GM19240 (cell line): ENCODE measurements around the gene PSMD7.

Source experiments
- DNase-seq: peaks from one replicate; pipeline ENCODE4 v3.0.0; 2011; ENCODE audit warnings: low spot score; ENCODE audit not compliant: insufficient read length

The PSMD7 gene

DNA sequence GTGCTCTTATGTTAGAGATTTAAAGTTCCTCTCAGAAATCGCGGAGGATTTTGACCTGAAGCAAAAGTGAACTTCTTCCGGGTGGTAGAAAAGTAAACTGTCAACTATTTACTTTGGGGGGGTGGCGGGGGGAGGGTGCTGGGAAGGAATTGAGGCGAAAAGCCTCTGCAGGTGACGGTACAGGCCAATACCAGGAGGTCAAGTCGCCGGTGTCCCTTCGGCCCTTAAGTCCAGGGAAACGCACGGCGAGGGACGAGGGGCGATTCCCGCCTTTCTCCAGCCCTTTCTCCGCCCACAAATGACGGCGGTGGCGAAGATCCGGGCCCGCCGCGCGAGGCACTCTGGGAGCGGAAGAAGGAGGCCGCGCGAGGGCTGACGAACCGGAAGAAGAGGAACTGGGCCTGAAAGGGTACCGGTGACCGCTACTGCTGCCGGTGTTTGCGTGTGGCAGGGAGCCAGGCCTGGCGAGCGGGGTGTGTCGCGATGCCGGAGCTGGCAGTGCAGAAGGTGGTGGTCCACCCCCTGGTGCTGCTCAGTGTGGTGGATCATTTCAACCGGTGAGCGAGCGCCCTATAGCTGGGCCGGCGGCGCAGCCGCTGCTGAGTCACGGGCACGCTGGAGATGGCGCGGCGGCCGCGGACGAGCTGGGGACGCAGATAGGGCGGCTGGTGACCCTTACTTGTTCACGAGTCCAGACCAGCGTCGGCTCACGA, at the start of gene PSMD7:
TSS of gene PSMD7 (plus strand) at position 383 of the 713 bp plus-strand sequence. CDS start at position 484, 101 bp downstream.
- DNase-seq = peak; percentile 63

DNA sequence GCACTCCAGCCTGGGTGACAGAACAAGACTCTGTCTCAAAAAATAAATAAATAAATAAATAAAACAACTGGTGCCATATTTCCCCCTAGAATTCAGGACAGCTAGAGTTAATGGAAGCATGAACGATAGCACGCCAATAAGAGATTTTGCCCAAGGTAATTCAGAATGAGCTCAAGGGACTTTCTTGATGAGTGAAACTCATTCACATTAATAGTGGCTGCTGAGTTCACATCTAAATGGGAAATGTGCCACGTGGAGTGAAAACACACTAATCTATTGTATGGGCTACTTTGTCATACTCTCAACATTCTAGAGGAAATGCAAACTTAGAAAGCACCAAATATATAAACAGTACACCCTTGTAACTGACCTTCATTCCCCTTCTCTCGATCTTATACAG, 47.4 kb upstream of the PSMD7 start:
- DNase-seq = no peak

DNA sequence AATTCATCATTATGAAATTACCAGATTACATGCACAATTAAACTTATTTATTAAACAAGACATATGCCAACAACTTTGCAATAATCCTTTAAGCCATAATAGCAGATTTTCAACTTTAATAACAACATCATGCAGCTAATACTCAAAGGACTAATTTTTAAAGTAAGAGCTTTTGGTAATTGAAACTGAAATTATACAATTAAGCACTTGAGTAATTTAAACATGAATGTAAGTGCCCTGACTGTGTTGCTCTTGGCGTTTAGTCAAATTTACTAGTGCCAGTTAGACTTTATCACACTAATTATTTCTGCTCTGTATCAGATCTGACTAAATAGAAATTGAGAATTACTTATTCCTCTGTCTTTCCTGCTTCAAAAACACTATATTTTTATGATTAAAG, 46.8 kb upstream of the PSMD7 start:
- no peak for DNase-seq

DNA sequence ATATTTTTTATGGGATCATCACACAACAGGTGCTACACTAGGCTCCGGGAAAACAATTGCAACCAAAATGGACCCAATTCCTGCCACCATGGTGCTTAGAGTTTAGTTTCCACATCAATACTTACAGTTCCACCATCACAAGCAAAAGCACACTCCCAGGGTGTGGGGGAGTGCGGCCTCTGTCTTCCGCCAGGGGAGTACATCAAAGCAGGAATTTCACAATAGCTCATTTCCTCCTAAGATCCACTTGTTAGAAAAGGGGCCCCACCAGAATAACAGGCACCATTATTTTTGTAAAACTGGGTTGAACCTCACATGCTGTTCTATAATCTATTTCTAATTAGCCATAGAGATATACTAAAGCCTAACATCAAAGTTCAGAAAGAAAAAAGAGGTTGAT, 44.3 kb upstream of the PSMD7 start:
- DNase-seq = no peak

DNA sequence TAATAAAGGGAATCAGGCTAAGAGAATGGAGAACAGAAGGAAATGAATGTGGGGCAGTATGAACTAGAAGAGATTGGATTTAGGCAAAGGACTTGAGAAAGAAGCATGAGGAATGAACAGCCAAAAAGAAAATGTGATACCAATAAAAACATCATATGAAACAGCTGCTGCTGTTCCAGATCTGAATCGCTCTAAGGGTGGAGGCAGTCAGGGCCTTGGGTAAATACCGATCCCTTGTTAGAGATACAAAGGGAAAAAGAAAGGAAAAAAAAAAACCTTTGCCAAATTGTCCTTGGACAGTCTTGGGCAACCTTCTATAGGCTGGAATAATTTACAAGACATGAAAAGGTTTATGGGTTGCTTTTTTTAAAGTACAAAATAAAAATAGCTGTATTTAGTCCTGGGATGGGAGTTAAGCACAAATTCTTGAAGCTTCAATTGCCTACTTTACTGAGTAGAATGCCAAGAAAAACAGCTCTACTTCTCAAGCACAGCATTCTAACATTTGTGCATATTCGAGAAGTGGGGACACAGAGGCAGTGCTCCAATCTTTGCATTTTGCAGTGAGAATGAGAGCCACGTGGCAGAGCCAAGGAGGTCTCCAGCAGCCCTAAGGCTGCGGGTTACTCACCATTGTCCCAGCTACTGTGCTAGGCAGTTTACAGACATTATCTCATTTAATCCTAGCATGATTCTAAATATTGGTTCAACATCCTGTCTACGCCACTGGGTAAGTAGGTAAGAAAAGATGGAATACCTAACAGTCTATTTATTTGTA, 43.3 kb upstream of the PSMD7 start:
- no peak for DNase-seq

DNA sequence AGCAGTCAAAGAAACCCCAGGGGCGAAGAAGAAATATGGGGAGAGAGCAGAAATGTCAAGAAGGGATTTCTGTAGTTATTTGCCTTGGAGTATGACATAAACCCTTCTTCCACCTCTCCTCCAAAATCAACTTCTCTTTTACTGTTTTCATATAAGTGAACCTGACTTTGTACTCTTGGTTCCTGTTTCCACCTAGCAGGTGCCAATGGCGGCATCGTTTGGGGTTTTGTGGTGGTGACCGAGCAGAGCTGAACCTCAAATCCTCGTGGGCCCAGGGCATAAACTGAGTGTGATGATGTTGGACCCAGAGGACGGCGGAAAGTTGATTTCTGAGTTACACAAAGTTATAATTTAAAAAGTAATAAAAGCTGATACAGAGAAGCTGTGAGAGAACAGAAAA, 39.6 kb upstream of the PSMD7 start:
- no peak for DNase-seq

DNA sequence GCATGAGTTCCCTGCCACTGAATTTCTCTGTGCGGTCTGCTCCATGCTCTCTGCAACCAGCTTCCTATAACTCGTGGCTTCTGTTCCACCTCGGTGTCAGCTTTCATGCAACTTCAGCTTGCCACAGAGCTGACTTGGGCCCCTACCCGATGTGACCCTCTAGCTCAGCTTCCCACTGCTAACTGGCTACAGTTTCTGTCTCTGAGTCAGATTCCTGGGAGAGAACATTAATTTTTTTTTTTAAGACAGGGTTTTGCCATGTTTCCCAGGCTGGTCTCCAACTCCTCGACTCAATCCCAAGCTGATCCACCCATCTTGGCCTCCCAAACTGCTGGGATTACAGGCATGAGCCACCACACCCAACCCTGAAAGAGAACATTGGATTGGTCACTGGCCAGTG, 35.5 kb upstream of the PSMD7 start:
- DNase-seq = no peak

DNA sequence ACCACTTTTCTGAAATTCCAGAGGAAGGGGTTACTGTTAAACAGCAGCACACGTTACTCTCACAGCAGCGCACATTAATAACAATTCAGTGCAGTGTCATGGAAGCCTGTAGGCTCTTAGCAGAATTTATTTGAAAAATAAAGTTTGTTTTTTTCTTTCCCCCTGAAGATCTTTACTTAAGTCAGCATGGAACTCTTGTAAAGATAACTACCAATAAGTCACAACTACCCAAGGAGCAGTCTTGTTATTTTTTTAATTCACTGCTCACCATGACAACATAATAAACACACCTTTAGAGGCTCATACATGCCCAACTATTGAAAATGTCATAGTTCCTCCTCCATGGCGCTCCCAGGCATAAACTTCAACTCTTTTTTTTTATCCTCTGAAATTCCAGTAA, 31.8 kb upstream of the PSMD7 start:
- DNase-seq = no peak

DNA sequence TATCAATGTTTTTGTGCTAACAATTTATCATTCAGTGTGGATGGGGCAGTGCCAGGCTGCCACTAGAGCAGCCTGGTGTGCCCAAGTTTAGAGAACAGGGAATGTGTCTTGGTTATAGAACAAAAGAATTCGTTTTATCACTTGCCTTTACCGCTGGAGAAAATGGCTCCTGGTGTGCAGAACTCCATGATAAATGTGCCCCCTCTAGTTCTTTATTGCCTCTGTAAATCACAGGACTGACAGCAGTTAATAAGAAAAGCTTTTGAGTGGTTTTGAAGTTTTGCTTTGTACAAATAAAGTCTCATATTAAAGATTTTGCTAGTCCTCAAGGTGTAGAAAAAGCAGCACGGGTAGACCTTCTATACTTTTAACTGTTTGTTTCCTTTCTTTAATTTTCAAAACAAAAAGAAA, 28.2 kb upstream of the PSMD7 start:
- DNase-seq = no peak

DNA sequence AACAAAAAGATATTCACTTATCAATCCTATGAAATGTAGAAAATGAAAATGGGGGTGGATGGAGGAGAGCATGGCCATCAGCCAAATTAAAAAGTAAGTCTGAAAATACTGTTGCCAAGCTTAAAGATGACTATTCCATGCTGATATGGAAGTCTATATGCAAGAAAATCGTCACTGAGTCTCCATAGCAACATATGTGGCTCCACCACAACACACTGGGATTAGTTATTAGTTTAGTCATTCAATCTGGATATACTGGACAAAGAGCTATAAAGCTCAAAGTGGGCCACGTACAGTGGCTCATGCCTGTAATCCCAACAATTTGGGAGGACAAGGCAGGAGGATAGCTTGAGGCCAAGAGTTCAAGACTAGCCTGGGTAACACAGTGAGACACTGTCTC, 24.7 kb upstream of the PSMD7 start:
- no peak for DNase-seq

DNA sequence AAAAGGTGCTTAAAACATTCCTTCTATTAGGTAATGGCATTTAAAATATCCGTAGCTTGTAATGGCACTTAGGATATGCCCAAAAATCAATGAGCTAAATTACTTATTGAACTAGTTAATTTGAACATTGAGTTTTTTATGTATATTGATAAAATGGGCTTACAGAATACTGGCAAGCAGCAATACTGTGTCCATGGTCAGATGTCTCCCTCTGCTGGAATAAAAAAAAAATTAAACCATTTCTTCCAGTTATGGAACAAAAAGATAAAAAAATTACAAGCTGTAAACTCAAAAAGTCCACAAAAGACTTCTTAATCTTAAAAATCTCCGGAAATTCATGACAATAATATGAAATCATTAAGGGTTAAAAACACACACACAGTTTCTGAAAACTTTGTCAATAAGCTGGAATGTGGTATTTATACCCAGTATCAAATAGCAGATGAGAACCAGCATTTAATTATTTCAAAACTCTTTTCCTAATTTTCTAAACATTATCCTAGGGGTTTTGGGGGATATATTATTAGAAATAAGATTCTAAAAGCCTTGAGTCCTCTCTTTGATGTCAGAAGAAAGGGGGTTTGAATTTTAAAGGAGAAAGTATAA, 21.5 kb upstream of the PSMD7 start:
- DNase-seq = no peak

DNA sequence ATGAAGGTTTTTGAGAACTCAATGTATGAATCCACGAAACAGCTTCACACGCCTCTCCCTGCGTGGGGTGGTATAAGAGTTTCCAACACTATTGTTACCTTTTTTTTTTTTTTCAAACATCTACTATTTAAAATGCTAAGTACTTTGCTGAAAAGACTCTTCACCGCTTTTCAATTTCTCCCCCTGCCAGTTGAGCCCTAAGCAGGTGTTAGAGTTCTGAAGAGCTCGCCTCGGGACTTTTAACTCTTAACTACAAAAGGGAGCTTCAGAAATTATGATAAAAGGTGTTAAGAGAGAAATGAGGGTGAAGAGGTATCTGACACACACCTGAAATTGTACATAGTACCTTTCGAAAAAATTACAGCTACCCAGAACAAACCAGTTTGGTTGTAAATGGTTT, 20.9 kb upstream of the PSMD7 start:
- DNase-seq = no peak

DNA sequence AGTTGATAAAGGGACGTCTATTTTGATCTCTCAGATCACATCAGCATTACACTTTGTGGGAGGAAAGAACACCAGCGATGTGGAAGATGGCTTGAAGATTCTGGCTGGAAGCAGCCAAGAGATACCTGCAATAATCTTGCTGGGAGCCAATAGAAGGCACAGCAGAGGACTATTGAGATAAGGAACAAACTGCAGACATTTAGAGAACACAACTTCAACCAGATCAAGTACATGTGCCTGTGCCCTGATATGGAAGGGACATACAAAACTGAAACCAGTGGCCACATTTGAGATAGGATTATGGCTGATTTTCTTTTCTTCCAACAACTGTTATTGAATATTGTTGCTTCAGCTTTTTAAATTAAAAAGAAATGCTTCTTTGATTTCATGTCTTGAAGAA, 18.6 kb upstream of the PSMD7 start:
- DNase-seq = no peak

DNA sequence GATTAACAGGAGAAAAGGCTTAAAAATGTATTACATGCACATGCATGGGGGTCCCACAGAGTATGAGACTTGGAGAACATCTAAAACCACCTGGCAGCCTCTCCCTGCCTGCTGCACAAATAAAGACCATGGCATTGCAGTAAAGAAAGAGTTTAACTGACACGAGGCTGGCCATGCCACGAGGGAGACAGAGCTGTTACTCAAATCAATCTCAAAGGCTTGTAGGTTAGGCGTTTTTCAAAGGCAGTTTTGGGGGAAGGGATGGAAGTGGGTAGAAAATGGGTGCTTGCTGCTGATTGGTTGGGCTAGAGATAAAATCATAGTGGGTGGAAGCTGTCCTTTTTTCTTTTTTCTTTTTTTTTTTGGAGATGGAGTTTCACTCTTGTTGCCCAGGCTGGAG, 17.3 kb upstream of the PSMD7 start:
- no peak for DNase-seq

DNA sequence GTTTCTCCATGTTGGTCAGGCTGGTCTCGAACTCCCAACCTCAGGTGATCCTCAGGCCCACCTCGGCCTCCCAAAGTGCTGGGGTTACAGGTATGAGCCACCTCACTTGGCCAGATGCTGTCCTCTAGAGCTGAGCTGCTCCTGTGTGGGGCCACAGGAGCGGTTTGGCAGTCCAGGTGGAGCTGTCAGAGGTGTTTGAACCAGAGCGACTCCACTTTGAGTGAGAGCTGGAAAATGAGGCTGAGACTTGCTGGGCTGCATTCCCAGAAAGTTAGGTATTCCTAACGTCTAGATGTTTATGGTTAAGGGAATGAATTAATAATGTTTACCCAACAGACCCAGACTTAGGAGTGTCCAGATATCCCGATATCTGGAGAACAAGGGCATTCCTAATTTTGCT, 16.8 kb upstream of the PSMD7 start:
- DNase-seq = no peak

DNA sequence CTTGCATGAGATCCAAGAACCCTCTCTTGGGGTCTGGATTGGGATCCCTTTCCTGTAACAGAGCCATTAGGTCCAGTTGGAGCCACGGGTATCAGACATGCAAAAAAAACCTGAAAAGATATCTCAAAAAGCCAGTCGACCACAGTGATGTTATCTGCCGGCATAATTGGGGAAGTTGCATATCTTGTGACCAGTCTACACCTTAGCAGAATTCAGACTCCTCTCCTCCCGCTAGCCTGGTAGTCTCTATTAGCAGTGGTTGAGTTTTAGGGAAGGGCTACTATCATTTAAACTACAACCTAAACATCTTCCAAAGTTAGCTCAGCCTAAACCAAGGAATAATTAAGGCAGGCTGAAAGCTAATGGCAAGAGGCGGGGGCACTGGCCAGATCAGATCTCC, 16.2 kb upstream of the PSMD7 start:
- DNase-seq = no peak

DNA sequence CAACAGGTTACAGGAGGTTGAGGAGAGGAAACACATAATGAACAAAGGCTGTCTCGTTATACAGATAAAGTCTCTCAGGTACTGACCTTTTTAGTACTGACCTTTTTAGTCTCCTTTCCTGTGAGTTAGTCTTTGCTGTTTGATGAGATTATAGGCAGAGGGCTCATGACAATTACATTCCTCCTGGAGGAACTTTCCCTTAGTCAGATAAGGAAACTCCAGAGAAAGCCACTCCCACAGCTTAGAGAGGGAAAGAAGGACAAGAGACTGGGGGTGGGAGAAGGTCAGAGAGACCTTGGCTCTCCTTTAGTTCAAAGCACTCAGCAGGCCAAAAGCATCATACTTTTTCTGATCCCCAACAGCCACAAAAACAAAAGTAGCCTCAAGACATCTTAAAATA, 15.3 kb upstream of the PSMD7 start:
- no peak for DNase-seq

DNA sequence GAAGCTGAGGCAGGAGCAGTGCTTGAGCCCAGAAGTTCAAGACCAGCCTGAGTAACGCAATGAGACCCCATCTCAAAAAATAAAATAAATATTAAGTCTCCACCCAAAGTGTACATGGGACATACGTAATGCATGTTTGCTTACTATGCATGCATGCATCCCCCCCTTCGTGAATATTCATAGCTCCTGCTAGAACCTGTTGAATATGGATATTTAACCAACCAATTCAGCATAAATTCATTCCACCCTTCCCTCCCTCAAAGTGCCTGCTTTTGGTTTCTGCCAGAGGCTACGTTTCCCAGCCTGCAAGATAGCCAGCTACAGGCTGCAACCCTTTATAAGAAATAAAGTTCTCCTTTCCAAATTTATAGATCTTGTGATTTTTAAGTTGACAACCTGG, 12.9 kb upstream of the PSMD7 start:
- no peak for DNase-seq

DNA sequence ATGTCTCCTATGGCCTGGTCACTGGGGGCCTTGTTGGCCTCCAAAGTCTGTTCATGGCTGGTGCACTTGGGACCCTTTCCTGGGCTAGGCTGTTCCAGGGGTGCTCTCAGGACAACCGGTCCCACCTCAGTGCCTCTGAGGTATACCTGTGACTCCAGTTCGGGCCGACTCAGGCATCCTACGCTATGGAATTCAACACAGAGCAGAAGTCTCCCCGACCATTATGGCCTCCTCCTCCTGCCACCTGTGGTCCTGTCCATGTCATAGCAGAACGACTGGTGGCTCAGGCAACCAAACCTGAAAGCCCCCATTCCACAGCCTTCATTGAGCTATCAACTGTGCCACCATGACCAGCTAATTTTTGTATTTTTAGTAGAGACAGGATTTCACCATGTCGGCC, 8.5 kb upstream of the PSMD7 start:
- no peak for DNase-seq

DNA sequence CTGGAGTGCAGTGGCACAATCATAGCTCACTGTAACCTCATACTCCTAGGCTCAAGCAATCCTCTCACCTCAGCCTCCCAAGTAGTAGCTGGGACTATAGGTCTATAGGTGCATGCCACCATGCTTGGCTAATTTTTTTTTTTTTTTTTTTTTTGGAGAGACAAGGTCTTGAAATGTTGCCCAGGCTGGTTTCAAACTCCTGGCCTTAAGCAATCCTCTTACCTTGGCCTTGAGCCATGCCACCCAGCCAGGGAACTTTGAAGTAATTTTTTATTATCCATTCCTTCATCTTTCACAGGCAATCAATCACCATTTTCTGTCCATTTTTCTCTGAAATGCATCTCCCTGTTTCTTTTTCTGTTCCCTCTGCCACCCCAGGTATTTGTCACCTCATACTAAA, 6.3 kb upstream of the PSMD7 start:
- DNase-seq = no peak

DNA sequence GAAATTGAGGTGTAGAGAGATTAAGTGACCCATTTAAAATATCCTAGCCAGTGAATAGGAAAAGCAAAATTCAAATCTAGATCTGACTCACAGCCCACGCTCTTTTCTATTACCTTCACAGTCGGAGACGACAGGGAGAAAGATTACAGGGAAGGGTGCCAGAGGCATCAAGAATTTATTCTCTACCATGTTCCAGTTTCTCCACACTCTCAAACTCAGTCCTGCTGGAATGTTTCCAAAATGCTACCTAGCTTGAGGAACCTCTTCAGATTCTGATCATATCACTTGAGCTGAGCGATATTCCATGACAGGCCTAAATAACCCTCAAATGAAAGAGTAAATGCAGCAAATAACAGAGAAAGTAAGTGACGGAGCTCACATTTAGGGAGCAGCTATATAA, 5.4 kb upstream of the PSMD7 start:
- DNase-seq = no peak

DNA sequence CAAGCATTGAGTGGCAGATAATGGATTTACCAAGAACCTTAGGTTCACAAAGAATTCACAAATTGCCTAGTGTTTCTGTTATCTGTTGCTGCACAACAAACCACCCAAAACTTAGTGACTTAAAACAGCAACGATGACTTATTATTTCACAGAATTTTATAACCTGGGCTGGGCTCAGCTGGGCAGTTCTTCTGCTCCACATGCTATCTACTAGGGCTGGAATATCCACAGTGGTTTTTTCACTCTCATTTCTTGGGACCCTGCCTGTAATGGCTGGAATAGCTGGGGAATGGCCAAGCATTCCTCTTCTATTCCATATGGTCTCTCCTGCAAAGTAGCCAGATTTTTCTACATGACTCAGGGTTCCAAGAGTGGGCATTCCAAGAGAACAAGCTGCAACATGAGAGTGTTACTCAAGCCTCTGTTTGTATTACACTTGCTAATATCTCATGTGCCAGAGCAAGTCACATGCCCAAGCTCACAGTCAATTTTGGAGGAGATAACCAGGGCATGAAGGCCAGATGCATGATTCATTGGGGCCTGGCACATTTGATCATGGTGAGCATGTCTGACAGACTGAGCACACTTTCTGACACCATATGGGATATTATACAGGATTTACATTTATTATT, 4.9 kb upstream of the PSMD7 start:
- no peak for DNase-seq
